CD4-positive, alpha-beta T cell treated with Interferon gamma for 1 hour (primary cell): ENCODE data around the gene PXDN.

Experiments used
- DNase-seq: peaks from one replicate; pipeline ENCODE4 v3.0.0-alpha.2; 2020

PXDN gene

GRCh38 chr2:1607236-1607920, 136.9 kb downstream of the PXDN start:
- DNase-seq: no peak

DNA sequence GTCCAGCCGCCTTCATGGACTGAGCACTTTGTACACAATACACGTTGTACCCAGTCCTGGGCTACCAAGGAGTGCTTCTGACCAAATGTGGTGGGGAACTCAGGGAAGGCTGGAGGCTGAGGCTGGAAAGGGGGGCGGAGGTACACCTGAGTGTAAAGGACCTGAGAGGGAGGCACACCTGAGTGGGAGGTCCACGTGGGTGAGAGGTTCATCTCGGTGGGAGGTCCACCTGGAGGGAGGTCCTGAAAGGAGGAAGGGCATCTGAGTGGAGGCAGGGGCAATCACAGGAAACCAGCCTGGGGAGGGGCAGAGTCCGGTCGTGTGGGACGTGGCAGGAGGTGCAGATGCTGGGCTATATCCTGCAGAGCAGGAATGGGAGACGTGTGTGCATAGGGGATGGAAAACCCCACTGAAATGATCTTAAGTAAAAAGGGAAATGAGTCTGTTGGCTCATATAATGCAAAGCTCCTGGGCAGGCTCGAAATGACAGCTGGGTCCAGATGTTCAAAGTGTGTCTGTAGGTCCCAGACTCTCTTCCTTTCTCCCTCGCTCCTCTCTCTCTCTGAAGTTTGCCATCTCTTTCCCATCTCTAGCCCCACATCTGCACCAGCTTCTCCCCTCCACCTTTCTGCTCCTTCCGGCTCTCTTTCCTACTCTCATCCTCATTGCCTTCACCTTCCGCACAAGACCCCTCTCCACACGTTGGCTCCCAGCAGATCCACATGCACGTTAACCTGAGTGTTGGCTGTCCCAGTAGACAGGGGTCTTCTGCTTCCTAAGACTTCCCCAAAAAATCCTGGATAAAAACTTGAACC, 137.7 kb downstream of the PXDN start:
- no peak for DNase-seq

DNA sequence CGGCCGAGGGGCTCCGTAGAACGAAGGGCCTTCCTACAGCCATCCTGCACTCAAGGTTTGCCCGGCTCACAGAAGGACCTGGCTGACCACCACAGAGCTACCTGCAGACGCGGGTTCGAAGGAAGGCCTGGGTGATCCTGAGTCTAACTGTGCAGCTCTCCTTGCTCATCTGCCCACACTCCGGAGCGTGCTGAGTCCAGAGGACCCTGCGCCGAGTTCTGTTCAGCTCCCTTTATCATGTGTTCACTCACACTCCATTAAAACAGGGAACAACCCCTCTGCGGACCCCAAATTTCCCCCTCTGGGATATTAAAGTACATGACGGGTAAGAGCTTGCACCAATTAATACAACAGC, 138.3 kb downstream of the PXDN start:
- no peak for DNase-seq

GRCh38 chr2:1605102-1606045, 138.9 kb downstream of the PXDN start:
- no peak for DNase-seq

DNA sequence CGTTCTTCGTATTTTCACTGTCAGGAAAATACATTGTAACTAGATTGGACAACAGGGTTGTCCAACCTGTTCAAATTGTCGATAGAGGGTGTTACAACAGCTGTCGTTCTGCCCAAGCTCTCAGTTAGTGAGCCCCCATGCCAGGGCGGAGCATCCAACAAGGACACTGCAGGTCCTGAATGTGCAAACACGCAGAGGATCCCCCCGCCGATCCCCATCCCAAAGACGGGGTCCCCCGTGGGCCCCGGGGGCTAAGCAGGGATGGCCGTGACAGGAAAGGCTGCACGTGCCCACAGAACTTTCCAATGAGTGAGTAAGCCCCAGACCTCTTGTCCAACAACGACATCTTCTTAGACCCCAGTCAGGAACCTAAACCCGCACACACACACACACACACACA, 140.8 kb downstream of the PXDN start:
- DNase-seq: no peak

DNA sequence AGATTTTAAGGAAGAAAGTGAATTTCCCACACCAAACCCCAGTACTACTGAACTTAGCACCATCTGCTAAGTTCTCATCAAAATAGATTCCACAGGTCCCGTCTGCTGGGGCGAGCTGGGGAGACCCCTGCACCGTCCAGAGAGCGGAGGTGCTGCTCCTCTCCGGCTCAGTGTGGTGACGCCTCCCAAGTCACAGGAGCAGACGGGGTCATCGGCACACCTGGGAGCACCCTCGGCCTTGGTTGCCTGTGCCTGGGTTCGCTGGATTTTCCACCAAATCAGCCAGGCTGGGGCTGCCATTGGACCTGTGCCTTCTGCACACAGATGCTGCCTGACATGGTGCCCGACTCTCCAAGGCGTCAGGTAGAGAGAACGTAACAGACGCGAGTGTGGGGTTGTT, 141.3 kb downstream of the PXDN start:
- no peak for DNase-seq

DNA sequence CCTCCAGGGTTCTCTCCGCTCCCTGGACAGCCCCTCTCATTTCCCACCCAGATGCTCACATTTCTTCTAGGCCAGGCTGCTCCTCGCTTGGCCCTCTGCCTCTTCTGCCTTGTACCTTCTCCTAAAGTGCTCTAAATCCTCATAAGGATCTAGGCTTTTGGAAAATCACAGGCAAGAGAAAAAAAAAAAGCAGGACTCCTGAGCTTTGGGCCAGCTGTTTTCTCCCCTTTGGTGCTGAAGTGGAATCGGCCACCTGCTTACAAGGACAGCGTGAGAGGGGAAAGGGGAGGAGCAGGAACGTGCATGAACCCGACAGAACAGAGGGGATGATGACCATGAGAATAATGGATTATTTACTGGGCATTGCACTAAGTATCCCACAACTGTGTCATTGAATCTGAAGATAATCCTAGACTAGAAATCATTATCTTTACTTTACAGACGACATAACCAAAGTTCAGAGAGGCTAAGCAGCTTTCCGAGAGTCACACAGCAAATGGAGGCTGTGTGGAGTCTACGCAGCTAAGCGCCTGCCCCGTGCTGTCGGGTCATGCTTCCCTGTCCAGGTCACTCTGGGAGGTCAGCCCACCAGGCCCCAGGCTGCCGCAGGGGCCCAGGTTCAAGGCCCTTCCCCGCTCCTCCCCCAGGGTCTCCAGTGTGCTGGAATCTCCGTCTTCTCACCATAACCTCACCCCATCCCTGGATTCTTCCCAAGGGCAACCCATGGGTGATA, 141.9 kb downstream of the PXDN start:
- DNase-seq: no peak

GRCh38 chr2:1601471-1602277, 142.6 kb downstream of the PXDN start:
- DNase-seq: no peak

DNA sequence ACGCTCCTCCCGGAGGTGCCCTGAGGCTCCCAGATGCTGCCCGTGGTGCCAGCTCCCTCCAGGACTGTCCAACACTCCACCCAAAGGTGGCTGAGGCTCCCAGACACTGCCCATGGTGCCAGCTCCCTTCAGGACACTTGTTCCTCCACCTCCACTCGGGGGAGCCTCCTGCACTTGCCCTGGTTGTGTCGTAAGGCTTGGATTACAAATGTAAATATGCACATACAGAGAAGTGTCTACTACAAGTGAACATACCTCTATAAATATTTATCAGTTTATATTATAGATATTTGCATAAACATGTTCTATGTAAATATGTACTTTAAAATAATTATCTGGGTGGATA, 143.3 kb downstream of the PXDN start:
- no peak for DNase-seq

GRCh38 chr2:1600191-1601066, 143.9 kb downstream of the PXDN start:
- DNase-seq: no peak

- DNase-seq: no peak
These were observed 144.8 kb downstream of the PXDN start for GRCh38 chr2:1599301-1600085.

DNA sequence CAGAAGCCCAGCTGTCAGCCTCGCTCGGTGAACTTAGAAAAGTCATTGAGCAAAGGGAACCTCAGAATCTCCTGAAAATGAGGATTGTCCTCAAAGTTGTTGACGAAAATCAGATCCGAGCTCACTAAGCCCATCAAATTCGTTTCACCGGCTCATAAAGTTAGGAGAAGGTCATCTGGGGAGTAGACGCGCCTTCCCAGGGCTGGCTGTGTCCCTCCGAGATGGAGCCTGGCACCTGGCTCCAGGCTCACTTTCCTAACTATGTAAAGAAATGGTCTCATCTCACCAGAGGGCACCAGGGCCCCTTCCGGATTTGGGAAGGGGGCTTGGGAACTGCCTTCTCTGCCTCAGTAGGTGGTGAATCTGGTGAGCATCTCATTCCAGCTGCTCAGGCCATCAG, 145.5 kb downstream of the PXDN start:
- no peak for DNase-seq

DNA sequence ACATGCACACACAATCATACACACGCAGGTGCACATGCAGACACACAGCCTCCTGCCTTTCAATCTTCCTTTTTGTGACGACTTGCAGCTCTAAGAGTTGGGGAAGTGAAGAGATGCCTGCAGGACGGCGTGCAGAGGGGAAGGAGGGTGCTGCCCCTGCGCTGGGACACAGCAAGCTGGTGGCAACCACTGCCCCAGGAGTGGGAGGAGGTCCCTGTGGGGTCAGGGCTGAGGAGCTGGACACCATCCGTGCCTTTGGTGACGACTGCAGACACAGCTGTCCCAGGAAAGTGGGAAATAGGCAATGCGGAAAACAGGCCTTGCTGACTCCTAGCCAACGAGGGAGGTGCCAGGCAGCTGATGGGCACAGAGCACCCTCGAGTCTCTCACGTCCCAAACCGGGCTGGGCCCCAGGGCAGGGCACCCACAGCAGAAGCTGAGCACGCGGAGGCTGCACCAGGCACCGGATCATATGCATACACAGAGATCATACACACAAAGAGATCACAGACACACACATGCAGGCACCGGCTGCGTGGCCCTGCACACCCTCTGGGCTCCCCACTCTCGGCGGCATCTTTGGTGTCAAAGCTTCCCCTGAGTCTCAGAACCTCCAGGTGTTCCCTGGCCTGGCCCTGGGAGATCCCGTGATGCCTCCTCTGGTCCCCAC, 146.1 kb downstream of the PXDN start:
- DNase-seq: no peak

- no peak for DNase-seq
These were observed 149.0 kb downstream of the PXDN start for GRCh38 chr2:1595274-1595673.

DNA sequence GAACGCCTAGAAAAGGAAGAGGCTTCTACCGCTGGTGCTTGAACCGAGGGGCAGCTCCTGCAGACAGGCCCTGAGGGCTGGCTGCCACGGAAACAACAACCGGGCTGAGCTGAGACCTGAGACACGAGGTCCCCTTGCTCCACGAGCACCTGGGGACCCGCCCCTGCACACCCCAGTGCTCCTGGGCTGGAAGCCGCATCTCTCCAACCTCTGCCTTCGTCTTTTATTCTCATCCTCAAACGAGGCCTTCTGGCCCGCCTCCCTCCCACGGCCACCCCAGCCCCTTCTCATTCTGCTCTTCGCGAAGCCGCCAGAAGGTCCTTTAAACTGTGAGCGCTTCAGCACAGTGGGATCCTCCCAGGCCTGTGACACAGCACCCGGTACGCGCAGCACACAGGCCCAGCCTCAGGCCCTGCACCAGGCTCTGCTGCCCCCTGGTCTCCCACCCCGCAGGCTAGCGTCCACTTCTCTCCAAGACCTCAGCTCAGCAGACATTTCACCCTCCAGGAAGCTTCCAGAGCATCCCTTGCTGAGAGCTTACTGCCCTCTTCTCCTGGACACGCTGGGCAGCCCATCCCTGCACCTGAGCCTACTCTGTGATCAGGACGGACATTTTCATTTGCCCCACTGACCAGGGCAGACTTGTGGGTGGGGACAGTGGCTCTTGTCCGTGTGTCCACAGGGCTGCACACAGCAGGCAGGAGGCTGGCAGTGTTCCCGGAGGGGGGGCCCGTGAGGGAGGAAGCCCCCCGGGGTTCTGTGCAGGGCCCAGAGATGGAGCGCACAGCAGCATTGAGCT, 149.7 kb downstream of the PXDN start:
- DNase-seq: no peak

GRCh38 chr2:1594123-1594372, 150.3 kb downstream of the PXDN start:
- no peak for DNase-seq

DNA sequence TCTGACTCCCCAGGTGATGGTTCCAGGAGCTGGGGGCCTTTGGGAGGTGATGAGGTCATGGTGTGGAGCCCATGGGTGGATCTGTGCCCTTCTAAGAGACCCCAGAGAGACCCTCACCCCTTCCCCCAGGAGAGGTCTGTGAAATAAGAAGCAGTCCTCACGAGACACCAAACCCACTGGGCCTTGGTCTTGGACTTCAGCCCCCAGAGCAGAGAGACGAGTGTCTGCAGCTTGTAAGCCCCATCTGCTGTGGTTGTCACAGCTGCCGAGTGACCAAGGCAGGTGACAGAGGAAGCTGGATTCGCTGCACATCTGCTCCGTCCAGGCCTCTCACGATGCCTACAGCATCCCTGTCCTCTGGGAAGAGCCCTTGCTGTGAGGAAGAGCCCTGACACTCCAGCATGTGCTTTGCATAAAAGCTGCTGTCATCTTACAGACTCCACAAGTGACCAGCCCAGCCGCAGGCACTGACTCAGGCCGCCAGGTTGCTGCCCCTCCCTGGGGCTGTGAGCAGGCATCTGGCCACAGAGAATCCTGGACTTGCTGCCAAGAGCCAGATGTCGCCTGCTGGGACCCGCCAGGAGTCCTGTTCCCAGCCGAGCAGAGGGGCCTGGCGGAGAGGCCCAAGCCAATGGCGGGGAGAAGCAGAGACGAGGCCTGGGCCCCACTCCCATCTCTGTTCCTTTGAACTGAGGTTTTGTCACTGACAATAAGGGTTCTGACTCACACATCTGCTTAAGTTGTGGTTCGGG, 150.8 kb downstream of the PXDN start:
- DNase-seq: no peak
